ENCODE measurements around the gene GRM5.
"Not testable (repeated sequence)": the region's sequence is repeated elsewhere in the genome, so short reads cannot be mapped to it uniquely, and the experiment has no call there.

The GRM5 gene

GRCh38 chr11:88901436-88901835 lies 164.3 kb downstream of the GRM5 start:
- not testable (repeated sequence) for H3K4me1 Mint-ChIP-seq (ENCODE audit: low read depth); H3K36me3 Mint-ChIP-seq; H3K9me3 Mint-ChIP-seq (ENCODE audit: low read depth); H3K27me3 Mint-ChIP-seq; H3K4me3 Mint-ChIP-seq; H3K27ac Mint-ChIP-seq

GRCh38 chr11:88888855-88889254 lies 176.9 kb downstream of the GRM5 start:
- not testable (repeated sequence) for H3K27ac Mint-ChIP-seq, H3K27me3 Mint-ChIP-seq, H3K4me3 Mint-ChIP-seq
- peaks cover 23% of the 10 kb centered on the region for H3K9me3 Mint-ChIP-seq (ENCODE audit: low read depth)
- H3K4me1 Mint-ChIP-seq (ENCODE audit: low read depth), result peaks cover 17% of the 10 kb centered on the region
- H3K36me3 Mint-ChIP-seq, result peaks cover 14% of the 10 kb centered on the region

- peaks cover 21% of the 10 kb centered on the region for H3K36me3 Mint-ChIP-seq
- H3K27ac Mint-ChIP-seq, result no peak overlapping the region
Observed at GRCh38 chr11:88886796-88887195, 179.0 kb downstream of the GRM5 start.

GRCh38 chr11:88882800-88883199 lies 183.0 kb downstream of the GRM5 start:
- Mint-ChIP-seq H3K36me3 (peaks cover 14% of the 10 kb centered on the region), H3K9me3 (ENCODE audit: low read depth) (peaks cover 27% of the 10 kb centered on the region)
- not testable (repeated sequence) for H3K4me3 Mint-ChIP-seq; H3K4me1 Mint-ChIP-seq (ENCODE audit: low read depth); H3K27ac Mint-ChIP-seq; H3K27me3 Mint-ChIP-seq

More at GRCh38 chr11:88886796-88887195, 179.0 kb downstream of the GRM5 start:
- Mint-ChIP-seq H3K4me1 (ENCODE audit: low read depth) (peaks cover 2% of the 10 kb centered on the region), H3K4me3 (no peak overlapping the region), H3K27me3 (no peaks in the 10 kb centered on the region), H3K9me3 (ENCODE audit: low read depth) (peaks cover 30% of the 10 kb centered on the region)

- Mint-ChIP-seq H3K9me3 (ENCODE audit: low read depth) (no peaks in the 10 kb centered on the region), H3K27ac (no peak overlapping the region), H3K27me3 (no peaks in the 10 kb centered on the region), H3K4me1 (ENCODE audit: low read depth) (no peaks in the 10 kb centered on the region), H3K4me3 (no peak overlapping the region), H3K36me3 (peaks cover 3% of the 10 kb centered on the region)
Observed at GRCh38 chr11:88861618-88862017, 204.2 kb downstream of the GRM5 start.

GRCh38 chr11:88860431-88860830 lies 205.4 kb downstream of the GRM5 start:
- H3K27ac Mint-ChIP-seq; H3K4me1 Mint-ChIP-seq (ENCODE audit: low read depth); H3K9me3 Mint-ChIP-seq (ENCODE audit: low read depth); H3K27me3 Mint-ChIP-seq; H3K4me3 Mint-ChIP-seq; H3K36me3 Mint-ChIP-seq: not testable (repeated sequence)

GRCh38 chr11:88853963-88854362 lies 211.8 kb downstream of the GRM5 start:
- not testable (repeated sequence) for H3K27ac Mint-ChIP-seq; H3K9me3 Mint-ChIP-seq (ENCODE audit: low read depth); H3K4me3 Mint-ChIP-seq

GRCh38 chr11:88851547-88851946 lies 214.2 kb downstream of the GRM5 start:
- H3K4me3 Mint-ChIP-seq; H3K36me3 Mint-ChIP-seq; H3K27me3 Mint-ChIP-seq; H3K27ac Mint-ChIP-seq; H3K4me1 Mint-ChIP-seq (ENCODE audit: low read depth); H3K9me3 Mint-ChIP-seq (ENCODE audit: low read depth): not testable (repeated sequence)

More at GRCh38 chr11:88853963-88854362, 211.8 kb downstream of the GRM5 start:
- H3K4me1 Mint-ChIP-seq (ENCODE audit: low read depth); H3K27me3 Mint-ChIP-seq; H3K36me3 Mint-ChIP-seq: not testable (repeated sequence)

- peaks cover 20% of the 10 kb centered on the region for H3K4me1 Mint-ChIP-seq (ENCODE audit: low read depth)
- H3K36me3 Mint-ChIP-seq; H3K27me3 Mint-ChIP-seq; H3K9me3 Mint-ChIP-seq (ENCODE audit: low read depth); H3K4me3 Mint-ChIP-seq; H3K27ac Mint-ChIP-seq: not testable (repeated sequence)
Observed at GRCh38 chr11:88849773-88850172, 216.0 kb downstream of the GRM5 start.

GRCh38 chr11:88849368-88849767 lies 216.4 kb downstream of the GRM5 start:
- Mint-ChIP-seq H3K36me3 (peaks cover 2% of the 10 kb centered on the region), H3K9me3 (ENCODE audit: low read depth) (no peaks in the 10 kb centered on the region), H3K4me1 (ENCODE audit: low read depth) (peaks cover 24% of the 10 kb centered on the region), H3K27me3 (no peaks in the 10 kb centered on the region), H3K27ac (no peak overlapping the region), H3K4me3 (no peak overlapping the region)

GRCh38 chr11:88846266-88846665 lies 219.5 kb downstream of the GRM5 start:
- not testable (repeated sequence) for H3K4me3 Mint-ChIP-seq; H3K9me3 Mint-ChIP-seq (ENCODE audit: low read depth)
- H3K27ac Mint-ChIP-seq, result peak overlapping the region; percentile 34

GRCh38 chr11:88844941-88845340 lies 220.8 kb downstream of the GRM5 start:
- not testable (repeated sequence) for H3K36me3 Mint-ChIP-seq; H3K27me3 Mint-ChIP-seq; H3K9me3 Mint-ChIP-seq (ENCODE audit: low read depth)
- Mint-ChIP-seq H3K4me1 (ENCODE audit: low read depth) (peaks cover 61% of the 10 kb centered on the region), H3K27ac (peak overlapping the region; percentile 94), H3K4me3 (peak overlapping the region; percentile 40)

More at GRCh38 chr11:88846266-88846665, 219.5 kb downstream of the GRM5 start:
- peaks cover 48% of the 10 kb centered on the region for H3K4me1 Mint-ChIP-seq (ENCODE audit: low read depth)
- H3K36me3 Mint-ChIP-seq, H3K27me3 Mint-ChIP-seq: not testable (repeated sequence)

GRCh38 chr11:88843766-88844426 lies 221.9 kb downstream of the GRM5 start:
- Mint-ChIP-seq H3K27ac (peak overlapping the region; percentile 94), H3K4me3 (peak overlapping the region; percentile 59), H3K4me1 (ENCODE audit: low read depth) (peaks cover 64% of the 10 kb centered on the region)
- not testable (repeated sequence) for H3K36me3 Mint-ChIP-seq; H3K27me3 Mint-ChIP-seq; H3K9me3 Mint-ChIP-seq (ENCODE audit: low read depth)

- not testable (repeated sequence) for H3K4me3 Mint-ChIP-seq; H3K36me3 Mint-ChIP-seq; H3K27me3 Mint-ChIP-seq; H3K9me3 Mint-ChIP-seq (ENCODE audit: low read depth); H3K27ac Mint-ChIP-seq
- H3K4me1 Mint-ChIP-seq (ENCODE audit: low read depth), result peaks cover 47% of the 10 kb centered on the region
Observed at GRCh38 chr11:88838139-88838538, 227.6 kb downstream of the GRM5 start.

GRCh38 chr11:88835709-88836108 lies 230.1 kb downstream of the GRM5 start:
- not testable (repeated sequence) for H3K9me3 Mint-ChIP-seq (ENCODE audit: low read depth); H3K27ac Mint-ChIP-seq; H3K4me3 Mint-ChIP-seq; H3K27me3 Mint-ChIP-seq; H3K36me3 Mint-ChIP-seq
- H3K4me1 Mint-ChIP-seq (ENCODE audit: low read depth), result peaks cover 27% of the 10 kb centered on the region

GRCh38 chr11:88831303-88831890 lies 234.4 kb downstream of the GRM5 start:
- peaks cover 15% of the 10 kb centered on the region for H3K4me1 Mint-ChIP-seq (ENCODE audit: low read depth)
- no peaks in the 10 kb centered on the region for H3K9me3 Mint-ChIP-seq (ENCODE audit: low read depth)
- no peaks in the 10 kb centered on the region for H3K36me3 Mint-ChIP-seq
- no peak overlapping the region for H3K27ac Mint-ChIP-seq
- no peaks in the 10 kb centered on the region for H3K27me3 Mint-ChIP-seq
- no peak overlapping the region for H3K4me3 Mint-ChIP-seq
